ENCODE results near the gene TMED8. TPM values are rescaled to one million over a fixed set of nuclear protein-coding genes. Genes with fewer than 3 reads are reported as not detected.
"Not testable (repeated sequence)": the region's sequence is repeated elsewhere in the genome, so short reads cannot be mapped to it uniquely, and the experiment has no call there.

The TMED8 gene
- total and polyA plus RNA-seq, 7 donors, result 1.8 to 15.3 (median 13.6) TPM

- no peak for DNase-seq
- peaks cover 0 to 13% (median 4%) of the 10 kb centered on the region in 4 donors for H3K9me3 ChIP-seq
- H3K36me3 ChIP-seq, result peaks cover 4 to 50% (median 32%) of the 10 kb centered on the region in 4 donors
- intact Hi-C loops (cut with DNase I), result no loop called here
- no peak overlapping the region for H3K4me3 ChIP-seq
- TF ChIP-seq CTCF (IDR thresholded peaks at IDR 0.05) (no peak), EP300 (IDR thresholded peaks at IDR 0.05) (no peak), POLR2A (IDR thresholded peaks at IDR 0.05) (no peak), POLR2AphosphoS5 (IDR thresholded peaks at IDR 0.05) (no peak)
- H3K4me1 ChIP-seq, result no peaks in the 10 kb centered on the region
- H3K27me3 ChIP-seq, result no peaks in the 10 kb centered on the region
- no peak overlapping the region for H3K27ac ChIP-seq
- 69 to 90% methylated on average over 2 of the region's 2 CpGs for WGBS, 2 donors
These were observed 44.3 kb upstream of the TMED8 start for GRCh38 chr14:77421201-77421600.

GRCh38 chr14:77416836-77417235 is 39.9 kb upstream of the TMED8 start:
- no peak for DNase-seq
- intact Hi-C loops (cut with DNase I), result no loop called here
- Histone ChIP-seq H3K4me1 (no peaks in the 10 kb centered on the region), H3K27me3 (no peaks in the 10 kb centered on the region), H3K4me3 (no peak overlapping the region), H3K27ac (no peak overlapping the region), H3K36me3 (peaks cover 0 to 6% (median 2%) of the 10 kb centered on the region in 4 donors), H3K9me3 (peaks cover 0 to 13% (median 4%) of the 10 kb centered on the region in 4 donors)
- 94% methylated on average over 8 of the region's 8 CpGs for WGBS, 2 donors
- TF ChIP-seq EP300 (IDR thresholded peaks at IDR 0.05) (no peak), POLR2A (IDR thresholded peaks at IDR 0.05) (no peak), CTCF (IDR thresholded peaks at IDR 0.05) (no peak), POLR2AphosphoS5 (IDR thresholded peaks at IDR 0.05) (no peak)

GRCh38 chr14:77416098-77416497 is 39.2 kb upstream of the TMED8 start:
- intact Hi-C loops (cut with DNase I); H3K36me3 ChIP-seq; H3K4me3 ChIP-seq; H3K27ac ChIP-seq; H3K27me3 ChIP-seq; DNase-seq; H3K4me1 ChIP-seq: not testable (repeated sequence)
- H3K9me3 ChIP-seq, result peaks cover 0 to 13% (median 4%) of the 10 kb centered on the region in 4 donors
- WGBS, 2 donors, result 89 to 97% methylated on average over 2 of the region's 3 CpGs

- H3K36me3 ChIP-seq; H3K4me1 ChIP-seq; H3K4me3 ChIP-seq; DNase-seq; H3K27ac ChIP-seq; intact Hi-C loops (cut with DNase I); H3K27me3 ChIP-seq: not testable (repeated sequence)
- H3K9me3 ChIP-seq, result peaks cover 0 to 13% (median 4%) of the 10 kb centered on the region in 4 donors
- WGBS, 2 donors, result 91 to 96% methylated on average over 10 of the region's 10 CpGs
These were observed 38.6 kb upstream of the TMED8 start for GRCh38 chr14:77415403-77416030.

GRCh38 chr14:77409131-77409533 is 32.2 kb upstream of the TMED8 start:
- TF ChIP-seq POLR2A (IDR thresholded peaks at IDR 0.05), result no peak
- TF ChIP-seq EP300 (IDR thresholded peaks at IDR 0.05), result no peak
- no peak for TF ChIP-seq CTCF (IDR thresholded peaks at IDR 0.05)
- TF ChIP-seq POLR2AphosphoS5 (IDR thresholded peaks at IDR 0.05), result no peak
- H3K9me3 ChIP-seq, result no peaks in the 10 kb centered on the region
- H3K4me1 ChIP-seq, result no peaks in the 10 kb centered on the region
- H3K27me3 ChIP-seq, result no peaks in the 10 kb centered on the region
- DNase-seq, result no peak
- no peaks in the 10 kb centered on the region for H3K36me3 ChIP-seq
- no peak overlapping the region for H3K27ac ChIP-seq
- no peak overlapping the region for H3K4me3 ChIP-seq
- intact Hi-C loops (cut with DNase I), result no loop called here
- WGBS, 2 donors, result 39 to 70% methylated on average over 3 of the region's 3 CpGs

- 62 to 89% methylated on average over 2 of the region's 2 CpGs for WGBS, 2 donors
- Histone ChIP-seq H3K9me3 (no peaks in the 10 kb centered on the region), H3K27ac (no peak overlapping the region), H3K4me3 (no peak overlapping the region), H3K36me3 (no peaks in the 10 kb centered on the region), H3K27me3 (no peaks in the 10 kb centered on the region), H3K4me1 (no peaks in the 10 kb centered on the region)
- no peak for TF ChIP-seq CTCF (IDR thresholded peaks at IDR 0.05)
- no peak for TF ChIP-seq POLR2AphosphoS5 (IDR thresholded peaks at IDR 0.05)
- no peak for TF ChIP-seq EP300 (IDR thresholded peaks at IDR 0.05)
- no peak for TF ChIP-seq POLR2A (IDR thresholded peaks at IDR 0.05)
- intact Hi-C loops (cut with DNase I), result no loop called here
- DNase-seq, result no peak
These were observed 30.3 kb upstream of the TMED8 start for GRCh38 chr14:77407158-77407557.

Measured in sigmoid colon (tissue), 7 donors.